Lower leg skin (tissue), 4 donors: Measurements from ENCODE around the gene EGF. TPM values are rescaled to one million over a fixed set of nuclear protein-coding genes. Genes with fewer than 3 reads are reported as not detected.

Experiments used
- DNase-seq, 2 donors: peaks; one replicate each; pipeline ENCODE4 v3.0.0-alpha.2; 2019; ENCODE audit warnings: low spot score in 2 of 2
- H3K4me3 ChIP-seq: fragments of 200-600 bp; sonication (generic); 2 replicates; pipeline ENCODE4 v1.5.1; 2017; ENCODE audit warnings: mild to moderate bottlenecking, low read depth; ENCODE audit not compliant: poor library complexity, severe bottlenecking
- POLR2A ChIP-seq, 2 donors: fragments of 450-650 bp; IDR thresholded peaks; one replicate each; pipeline ENCODE4 v1.6.1; 2016 to 2017; ENCODE audit warnings: antibody characterized with exemption in 2 of 2, mild to moderate bottlenecking in 1 of 2, moderate library complexity in 1 of 2
- WGBS, 2 donors: methylation state at CpG; one replicate each; pipeline ENCODE4 v1.1.5; 2018; 5-methylcytosine and 5-hydroxymethylcytosine counted together
- intact Hi-C: fragments of 100-400 bp; cut with DNase I; formaldehyde crosslinking; loops from one replicate; pipeline ENCODE4 v1.15.0; 2023; ENCODE audit warnings: low total_unique reads
- total RNA-seq, 4 donors: library from RNA; depleted of rRNA; stranded (reverse); fragments of >200 nt; gene quantifications; one replicate each; pipeline ENCODE4 v1.1.0, GENCODE V29; 2016
- TF ChIP-seq, protein P1 (sequence below), 3 donors: fragments of 450-650 bp; IDR thresholded peaks; one replicate each; pipeline ENCODE4 v1.5.1; 2016; ENCODE audit warnings: antibody characterized with exemption in 3 of 3, mild to moderate bottlenecking in 3 of 3, moderate library complexity in 2 of 3

EGF gene
- total RNA-seq, 4 donors from 2014 or later, result 1.5 to 3.9 (median 2.3) TPM

DNA sequence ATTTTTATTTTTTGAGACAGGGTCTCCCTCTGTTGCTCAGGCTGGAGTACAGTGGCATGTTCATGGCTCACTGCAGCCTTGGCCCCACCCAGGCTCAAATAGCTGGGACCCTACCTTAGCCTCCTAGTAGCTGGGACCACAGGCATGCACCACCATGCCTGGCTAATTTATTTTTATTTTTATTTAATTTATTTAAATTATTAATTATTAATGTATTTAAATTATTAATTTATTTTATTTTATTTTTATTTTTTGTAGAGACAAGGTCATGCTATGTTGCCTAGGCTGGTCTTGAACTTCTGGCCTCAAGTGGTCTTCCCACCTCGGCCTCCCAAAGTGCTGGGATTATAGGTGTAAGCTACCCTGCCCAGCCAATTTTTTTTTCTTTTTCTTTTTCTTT, 69.3 kb downstream of the EGF start:
- TF ChIP-seq POLR2A (IDR thresholded peaks at IDR 0.05), result no peak
- TF ChIP-seq, protein P1, sequence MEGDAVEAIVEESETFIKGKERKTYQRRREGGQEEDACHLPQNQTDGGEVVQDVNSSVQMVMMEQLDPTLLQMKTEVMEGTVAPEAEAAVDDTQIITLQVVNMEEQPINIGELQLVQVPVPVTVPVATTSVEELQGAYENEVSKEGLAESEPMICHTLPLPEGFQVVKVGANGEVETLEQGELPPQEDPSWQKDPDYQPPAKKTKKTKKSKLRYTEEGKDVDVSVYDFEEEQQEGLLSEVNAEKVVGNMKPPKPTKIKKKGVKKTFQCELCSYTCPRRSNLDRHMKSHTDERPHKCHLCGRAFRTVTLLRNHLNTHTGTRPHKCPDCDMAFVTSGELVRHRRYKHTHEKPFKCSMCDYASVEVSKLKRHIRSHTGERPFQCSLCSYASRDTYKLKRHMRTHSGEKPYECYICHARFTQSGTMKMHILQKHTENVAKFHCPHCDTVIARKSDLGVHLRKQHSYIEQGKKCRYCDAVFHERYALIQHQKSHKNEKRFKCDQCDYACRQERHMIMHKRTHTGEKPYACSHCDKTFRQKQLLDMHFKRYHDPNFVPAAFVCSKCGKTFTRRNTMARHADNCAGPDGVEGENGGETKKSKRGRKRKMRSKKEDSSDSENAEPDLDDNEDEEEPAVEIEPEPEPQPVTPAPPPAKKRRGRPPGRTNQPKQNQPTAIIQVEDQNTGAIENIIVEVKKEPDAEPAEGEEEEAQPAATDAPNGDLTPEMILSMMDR (IDR thresholded peaks at IDR 0.05), result no peak
- no peak for DNase-seq
- WGBS, 2 donors, result 91 to 97% methylated on average over 1 of the region's 1 CpG
- H3K4me3 ChIP-seq, result no peak overlapping the region
- intact Hi-C loops, result no loop called here

DNA sequence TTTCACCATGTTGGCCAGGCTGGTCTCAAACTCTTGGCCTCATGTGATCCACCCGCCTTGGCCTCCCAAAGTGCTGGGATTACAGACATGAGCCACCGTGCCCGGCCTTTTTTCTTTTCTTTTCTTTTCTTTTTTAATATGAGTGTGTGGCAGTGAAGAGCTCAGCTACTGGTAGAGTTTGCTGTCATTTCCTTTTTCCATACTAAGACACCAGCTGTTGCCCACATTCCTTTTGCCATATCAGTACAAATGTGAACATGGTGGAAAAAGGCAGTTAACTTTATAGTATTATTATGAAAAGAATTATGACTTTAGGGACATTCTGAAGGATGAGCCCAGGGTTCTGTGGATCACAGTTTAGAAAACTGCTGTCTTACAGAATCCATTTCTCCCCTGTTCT, 69.8 kb downstream of the EGF start:
- intact Hi-C loops, result no loop called here
- DNase-seq, result no peak
- H3K4me3 ChIP-seq, result no peak overlapping the region
- WGBS, 2 donors, result 88 to 90% methylated on average over 3 of the region's 3 CpGs
- TF ChIP-seq POLR2A (IDR thresholded peaks at IDR 0.05), result no peak
- TF ChIP-seq, protein P1 (IDR thresholded peaks at IDR 0.05), result no peak

DNA sequence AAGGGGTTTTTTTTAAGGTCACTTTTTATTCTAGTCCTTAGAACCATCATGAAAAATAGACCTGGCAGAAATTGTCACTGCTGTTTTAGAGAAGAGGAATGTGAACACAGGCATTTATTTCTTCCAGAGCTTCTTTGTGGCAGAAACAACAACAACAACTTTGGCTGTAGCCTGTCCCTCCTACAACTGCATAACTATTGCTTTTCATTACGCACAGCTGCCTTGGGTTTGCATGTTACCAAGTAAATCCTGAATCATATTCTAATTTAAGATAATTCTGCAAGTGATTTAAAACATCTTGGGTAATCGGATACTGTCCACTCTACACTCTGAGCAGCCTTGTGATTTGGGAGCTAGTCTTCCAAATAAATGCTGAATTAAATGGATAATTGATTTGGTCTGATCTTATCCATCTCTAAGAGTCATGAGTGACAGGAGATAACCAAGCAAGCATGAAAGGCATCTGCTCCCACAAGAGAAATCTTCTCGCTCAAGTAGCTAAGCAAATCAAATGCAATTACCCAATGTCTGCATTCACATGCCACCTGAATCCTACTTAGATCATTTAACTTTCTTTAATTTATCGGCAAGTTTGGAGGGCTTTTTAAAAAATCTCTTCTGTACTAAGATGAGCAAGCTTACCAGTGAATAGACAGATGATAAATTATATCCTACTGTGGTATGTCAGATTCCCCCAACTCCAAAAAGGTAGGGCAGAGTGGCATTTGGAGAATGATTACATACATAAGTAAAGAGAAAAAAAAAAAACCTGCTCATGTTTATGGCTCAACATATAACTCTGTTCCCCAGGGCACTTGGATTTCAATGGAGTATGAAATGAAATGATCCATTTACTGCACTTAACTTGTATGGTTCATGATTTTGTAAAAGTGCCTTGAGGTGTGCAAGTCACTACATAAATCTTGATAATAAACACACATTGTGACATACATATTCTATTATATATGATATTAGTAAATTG, 73.6 kb downstream of the EGF start:
- no peak overlapping the region for H3K4me3 ChIP-seq
- 44 to 46% methylated on average over 4 of the region's 4 CpGs for whole genome bisulfite sequencing, 2 donors
- intact Hi-C loops, result no loop called here
- no peak for TF ChIP-seq POLR2A (IDR thresholded peaks at IDR 0.05)
- TF ChIP-seq, protein P1 (IDR thresholded peaks at IDR 0.05), result no peak
- DNase-seq, result no peak

DNA sequence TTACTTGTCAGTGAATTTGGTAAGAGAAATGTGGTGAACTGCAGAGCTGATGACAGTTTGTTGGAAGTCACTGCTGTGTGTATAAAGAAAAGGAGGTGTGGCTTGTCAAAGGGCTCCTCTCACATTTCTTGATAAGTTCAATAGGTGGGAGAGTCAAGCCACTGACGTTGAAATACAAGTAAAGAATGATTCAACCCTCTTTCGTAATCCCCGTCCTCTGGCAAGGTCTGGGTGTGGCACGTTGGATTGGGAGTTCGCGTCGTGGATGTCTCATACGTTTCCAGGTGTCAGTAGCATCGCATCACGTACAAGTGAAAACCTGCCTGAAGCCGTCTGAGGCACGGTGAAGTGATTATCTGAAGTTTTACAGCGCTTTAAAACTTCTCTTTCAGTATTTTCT, 76.4 kb downstream of the EGF start:
- intact Hi-C loops, result no loop called here
- DNase-seq, result peak in 1 of 2 donors; percentile 79
- no peak for TF ChIP-seq POLR2A (IDR thresholded peaks at IDR 0.05)
- TF ChIP-seq, protein P1 (IDR thresholded peaks at IDR 0.05), result no peak
- H3K4me3 ChIP-seq, result no peak overlapping the region
- WGBS, 2 donors, result 31 to 45% methylated on average over 13 of the region's 13 CpGs

DNA sequence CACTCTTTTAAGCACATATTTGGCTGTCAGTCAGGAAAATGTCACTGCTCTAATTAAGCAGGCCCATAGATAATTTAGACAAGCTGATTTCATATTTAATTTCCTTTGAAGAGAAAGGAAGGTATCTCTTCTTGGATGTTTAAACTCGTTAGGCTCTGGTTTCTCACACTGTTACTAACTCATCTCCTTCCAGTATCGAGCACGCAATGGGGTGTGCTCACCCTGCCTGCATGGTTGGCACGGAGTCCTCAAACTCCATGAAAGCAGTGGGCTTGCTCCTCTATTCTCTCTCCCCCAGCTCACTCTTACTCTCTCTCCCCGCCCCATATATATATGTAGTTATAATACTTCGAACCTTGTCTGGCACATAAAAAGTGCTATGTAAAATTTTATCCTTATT, 76.9 kb downstream of the EGF start:
- TF ChIP-seq, protein P1 (IDR thresholded peaks at IDR 0.05), result no peak
- no peak for TF ChIP-seq POLR2A (IDR thresholded peaks at IDR 0.05)
- WGBS, 2 donors, result 37 to 42% methylated on average over 6 of the region's 6 CpGs
- no peak for DNase-seq
- H3K4me3 ChIP-seq, result no peak overlapping the region
- intact Hi-C loops, result no loop called here
